Measurements from ENCODE around the gene MRPL34.
"Not testable (repeated sequence)": the region's sequence is repeated elsewhere in the genome, so short reads cannot be mapped to it uniquely, and the experiment has no call there.

MRPL34 gene

DNA sequence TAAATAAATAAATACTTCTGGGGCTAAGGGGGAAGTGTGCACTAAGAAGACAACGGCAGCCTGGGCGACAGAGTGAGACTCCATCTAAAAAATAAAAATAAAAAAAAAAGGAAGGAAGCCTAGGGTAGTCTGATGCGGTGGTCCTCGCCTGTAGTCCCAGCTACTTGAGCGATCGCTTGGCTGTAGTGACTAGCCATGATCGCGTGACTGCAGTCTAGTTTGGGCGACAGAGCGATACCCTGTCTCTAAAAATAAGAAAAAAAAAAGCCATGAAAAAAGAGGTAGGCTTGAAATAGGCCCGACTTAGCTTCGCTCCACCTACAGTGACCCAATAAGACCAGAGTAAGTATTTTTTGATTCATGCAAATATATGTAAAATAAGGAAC, 39.1 kb upstream of the MRPL34 start:
- peaks cover 5% of the 10 kb centered on the region; the same call in 1 of the 2 replicates for H3K4me1 ChIP-seq (ENCODE audit: low read length)
- H3K27ac ChIP-seq (ENCODE audit: low read length), result peak overlapping the region; percentile 86; the same call in 1 of the 2 replicates
- no peaks in the 10 kb centered on the region for H4K20me1 ChIP-seq (ENCODE audit: insufficient read depth, low read length)
- TF ChIP-seq EZH2phosphoT487 (IDR thresholded peaks at IDR 0.05; ENCODE audit: low read length) (no peak), EZH2 (optimal IDR thresholded peaks at IDR 0.05; ENCODE audit: low read depth, low read length) (no peak)
- TF ChIP-seq, protein P1, sequence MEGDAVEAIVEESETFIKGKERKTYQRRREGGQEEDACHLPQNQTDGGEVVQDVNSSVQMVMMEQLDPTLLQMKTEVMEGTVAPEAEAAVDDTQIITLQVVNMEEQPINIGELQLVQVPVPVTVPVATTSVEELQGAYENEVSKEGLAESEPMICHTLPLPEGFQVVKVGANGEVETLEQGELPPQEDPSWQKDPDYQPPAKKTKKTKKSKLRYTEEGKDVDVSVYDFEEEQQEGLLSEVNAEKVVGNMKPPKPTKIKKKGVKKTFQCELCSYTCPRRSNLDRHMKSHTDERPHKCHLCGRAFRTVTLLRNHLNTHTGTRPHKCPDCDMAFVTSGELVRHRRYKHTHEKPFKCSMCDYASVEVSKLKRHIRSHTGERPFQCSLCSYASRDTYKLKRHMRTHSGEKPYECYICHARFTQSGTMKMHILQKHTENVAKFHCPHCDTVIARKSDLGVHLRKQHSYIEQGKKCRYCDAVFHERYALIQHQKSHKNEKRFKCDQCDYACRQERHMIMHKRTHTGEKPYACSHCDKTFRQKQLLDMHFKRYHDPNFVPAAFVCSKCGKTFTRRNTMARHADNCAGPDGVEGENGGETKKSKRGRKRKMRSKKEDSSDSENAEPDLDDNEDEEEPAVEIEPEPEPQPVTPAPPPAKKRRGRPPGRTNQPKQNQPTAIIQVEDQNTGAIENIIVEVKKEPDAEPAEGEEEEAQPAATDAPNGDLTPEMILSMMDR (IDR thresholded peaks at IDR 0.05; ENCODE audit: low read length), result no peak
- H3F3A ChIP-seq (ENCODE audit: insufficient read depth, low read length), result peaks cover 8% of the 10 kb centered on the region; the same call in 1 of the 2 replicates
- peak overlapping the region; percentile 18 for H3K4me3 ChIP-seq (ENCODE audit: low read length)
- no peaks in the 10 kb centered on the region for H3K27me3 ChIP-seq (replicated peaks; ENCODE audit: insufficient read depth, low read length)
- no peak for DNase-seq
- peak overlapping the region; percentile 57 for H3K4me2 ChIP-seq (ENCODE audit: low read depth, low read length)
- peak overlapping the region; percentile 62; the same call in 1 of the 2 replicates for H3K9ac ChIP-seq (ENCODE audit: low read length)
- no peaks in the 10 kb centered on the region for H3K9me3 ChIP-seq (replicated peaks; ENCODE audit: insufficient read depth, low read length)
- H3K79me2 ChIP-seq (ENCODE audit: low read length), result peaks cover 18% of the 10 kb centered on the region
- H3K9me2 ChIP-seq (replicated peaks; ENCODE audit: insufficient read depth, low read length), result no peaks in the 10 kb centered on the region
- no peaks in the 10 kb centered on the region; the same call in 1 of the 2 replicates for H3K36me3 ChIP-seq (replicated peaks; ENCODE audit: insufficient read depth, low read length)
- peak overlapping the region; percentile 77 for H2AFZ ChIP-seq (ENCODE audit: low read length)

DNA sequence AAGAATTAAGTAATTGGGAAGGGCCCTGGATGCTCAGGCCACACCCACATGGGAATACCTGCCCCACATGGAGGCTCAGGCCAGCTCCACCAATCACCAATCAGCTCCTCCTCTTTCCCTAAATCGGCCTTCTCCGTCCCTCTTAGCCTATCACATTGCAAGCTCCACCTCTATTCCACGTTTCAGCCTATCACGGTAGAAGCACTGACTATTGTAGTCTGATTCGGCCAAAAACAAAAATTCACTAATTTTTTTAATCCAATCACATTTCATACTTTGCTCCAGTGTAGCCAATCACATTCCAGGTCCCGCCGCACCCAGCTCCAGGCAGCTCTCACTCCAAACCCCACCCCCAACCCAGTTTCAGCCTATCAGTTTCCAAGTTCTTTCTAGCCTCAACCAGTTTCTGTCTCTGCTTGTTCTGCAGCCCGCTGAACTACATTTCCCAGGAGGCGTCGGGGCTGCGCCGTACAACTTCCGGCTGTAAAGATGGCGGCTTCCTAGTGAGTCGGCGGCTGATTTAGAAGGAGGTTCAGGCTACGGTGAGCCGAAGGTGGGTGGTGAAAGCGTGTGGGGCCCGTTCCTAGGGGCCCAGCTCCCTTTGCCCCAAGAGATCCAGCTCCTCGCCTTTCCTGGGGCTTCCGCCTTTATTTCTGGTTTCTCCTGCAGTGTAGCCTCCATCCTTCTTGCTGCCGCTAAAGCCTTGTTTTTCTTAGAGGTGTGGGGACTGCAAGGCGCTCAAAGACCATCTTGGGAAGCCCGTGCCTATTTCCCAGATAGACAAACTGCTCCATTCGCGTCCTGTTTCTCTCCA, 38.5 kb upstream of the MRPL34 start, which contains the start of gene BABAM1:
Gene BABAM1 (plus strand): TSS at position 469 of the 814 bp plus-strand sequence. CDS start 1,364 bp downstream, outside the sequence.
- Histone ChIP-seq H3K27me3 (replicated peaks; ENCODE audit: insufficient read depth, low read length) (no peaks in the 10 kb centered on the region), H3K36me3 (replicated peaks; ENCODE audit: insufficient read depth, low read length) (no peaks in the 10 kb centered on the region; the same call in 1 of the 2 replicates), H3K9me2 (replicated peaks; ENCODE audit: insufficient read depth, low read length) (no peaks in the 10 kb centered on the region), H3K4me3 (ENCODE audit: low read length) (peak within 1 kb of the TSS; percentile 84), H2AFZ (ENCODE audit: low read length) (peak within 1 kb of the TSS; percentile 77), H4K20me1 (ENCODE audit: insufficient read depth, low read length) (no peaks in the 10 kb centered on the region), H3K79me2 (ENCODE audit: low read length) (peaks cover 18% of the 10 kb centered on the region), H3K9me3 (replicated peaks; ENCODE audit: insufficient read depth, low read length) (no peaks in the 10 kb centered on the region), H3K4me1 (ENCODE audit: low read length) (peaks cover 5% of the 10 kb centered on the region; the same call in 1 of the 2 replicates), H3K9ac (ENCODE audit: low read length) (peak within 1 kb of the TSS; percentile 69), H3K27ac (ENCODE audit: low read length) (peak within 1 kb of the TSS; percentile 86; the same call in 1 of the 2 replicates), H3K4me2 (ENCODE audit: low read depth, low read length) (peak within 1 kb of the TSS; percentile 77), H3F3A (ENCODE audit: insufficient read depth, low read length) (peaks cover 8% of the 10 kb centered on the region; the same call in 1 of the 2 replicates)
- TF ChIP-seq, protein P1 (IDR thresholded peaks at IDR 0.05; ENCODE audit: low read length), result no peak
- TF ChIP-seq EZH2phosphoT487 (IDR thresholded peaks at IDR 0.05; ENCODE audit: low read length), result no peak
- TF ChIP-seq EZH2 (optimal IDR thresholded peaks at IDR 0.05; ENCODE audit: low read depth, low read length), result no peak
- peak; percentile 99 for DNase-seq

DNA sequence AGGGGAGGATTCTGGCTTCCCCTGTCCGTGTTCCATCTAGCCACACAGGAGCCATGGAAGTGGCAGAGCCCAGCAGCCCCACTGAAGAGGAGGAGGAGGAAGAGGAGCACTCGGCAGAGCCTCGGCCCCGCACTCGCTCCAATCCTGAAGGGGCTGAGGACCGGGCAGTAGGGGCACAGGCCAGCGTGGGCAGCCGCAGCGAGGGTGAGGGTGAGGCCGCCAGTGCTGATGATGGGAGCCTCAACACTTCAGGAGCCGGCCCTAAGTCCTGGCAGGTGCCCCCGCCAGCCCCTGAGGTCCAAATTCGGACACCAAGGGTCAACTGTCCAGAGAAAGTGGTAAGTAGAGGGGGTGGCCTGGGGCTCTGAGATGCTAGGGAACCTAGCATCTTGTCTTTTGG, 36.9 kb upstream of the MRPL34 start:
- H3K9me3 ChIP-seq (replicated peaks; ENCODE audit: insufficient read depth, low read length), result no peaks in the 10 kb centered on the region
- no peaks in the 10 kb centered on the region; the same call in 1 of the 2 replicates for H3K36me3 ChIP-seq (replicated peaks; ENCODE audit: insufficient read depth, low read length)
- no peak overlapping the region for H3K4me2 ChIP-seq (ENCODE audit: low read depth, low read length)
- no peak overlapping the region for H2AFZ ChIP-seq (ENCODE audit: low read length)
- H4K20me1 ChIP-seq (ENCODE audit: insufficient read depth, low read length), result no peaks in the 10 kb centered on the region
- H3K9me2 ChIP-seq (replicated peaks; ENCODE audit: insufficient read depth, low read length), result no peaks in the 10 kb centered on the region
- peaks cover 18% of the 10 kb centered on the region for H3K79me2 ChIP-seq (ENCODE audit: low read length)
- no peak for TF ChIP-seq EZH2phosphoT487 (IDR thresholded peaks at IDR 0.05; ENCODE audit: low read length)
- TF ChIP-seq, protein P1 (IDR thresholded peaks at IDR 0.05; ENCODE audit: low read length), result no peak
- no peak for TF ChIP-seq EZH2 (optimal IDR thresholded peaks at IDR 0.05; ENCODE audit: low read depth, low read length)
- no peak overlapping the region for H3K27ac ChIP-seq (ENCODE audit: low read length)
- H3K4me1 ChIP-seq (ENCODE audit: low read length), result peaks cover 5% of the 10 kb centered on the region; the same call in 1 of the 2 replicates
- H3K9ac ChIP-seq (ENCODE audit: low read length), result no peak overlapping the region
- no peak for DNase-seq
- peaks cover 8% of the 10 kb centered on the region; the same call in 1 of the 2 replicates for H3F3A ChIP-seq (ENCODE audit: insufficient read depth, low read length)
- no peak overlapping the region for H3K4me3 ChIP-seq (ENCODE audit: low read length)
- no peaks in the 10 kb centered on the region for H3K27me3 ChIP-seq (replicated peaks; ENCODE audit: insufficient read depth, low read length)

DNA sequence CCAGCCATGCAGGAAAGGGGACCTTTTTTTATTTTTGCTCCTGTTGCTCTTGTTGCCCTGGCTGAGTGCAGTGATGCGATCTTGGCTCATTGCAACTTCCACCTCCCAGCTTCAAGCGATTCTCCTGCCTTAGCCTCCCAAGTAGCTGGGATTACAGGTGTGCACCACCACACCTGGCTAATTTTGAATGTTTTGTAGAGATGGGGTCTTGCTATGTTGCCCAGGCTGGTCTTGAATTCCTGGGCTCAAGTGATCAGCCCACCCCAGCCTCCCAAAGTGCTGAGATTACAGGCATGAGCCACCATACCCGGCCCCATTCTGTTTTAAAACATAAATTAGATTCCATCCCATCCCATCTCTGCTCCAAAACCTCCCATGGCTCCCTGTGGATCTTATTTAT, 30.8 kb upstream of the MRPL34 start:
- not testable (repeated sequence) for H3K36me3 ChIP-seq (replicated peaks; ENCODE audit: insufficient read depth, low read length)

More for the DNA sequence above, 30.8 kb upstream of the MRPL34 start:
- H3K9me3 ChIP-seq (replicated peaks; ENCODE audit: insufficient read depth, low read length); H3F3A ChIP-seq (ENCODE audit: insufficient read depth, low read length); H2AFZ ChIP-seq (ENCODE audit: low read length); H3K27me3 ChIP-seq (replicated peaks; ENCODE audit: insufficient read depth, low read length); H3K79me2 ChIP-seq (ENCODE audit: low read length); H4K20me1 ChIP-seq (ENCODE audit: insufficient read depth, low read length); H3K4me1 ChIP-seq (ENCODE audit: low read length); H3K4me3 ChIP-seq (ENCODE audit: low read length); DNase-seq; H3K9me2 ChIP-seq (replicated peaks; ENCODE audit: insufficient read depth, low read length); H3K27ac ChIP-seq (ENCODE audit: low read length); H3K4me2 ChIP-seq (ENCODE audit: low read depth, low read length); H3K9ac ChIP-seq (ENCODE audit: low read length): not testable (repeated sequence)

All from MM.1S (cell line).